Stimulated activated CD8-positive, alpha-beta memory T cell treated with anti-CD3 and anti-CD28 coated beads, Interleukin-4, amount 100 ng/mL, for 1 hour (primary cell): ENCODE results near the gene OR52N1.

Experiments used
- DNase-seq, 2 donors: peaks; one replicate each; pipeline ENCODE4 v3.0.0-alpha.2; 2020; ENCODE audit warnings: low read depth in 2 of 2, low spot score in 1 of 2

The OR52N1 gene

GRCh38 chr11:5791165-5791564 lies at the start of gene OR52N1:
TSS of gene OR52N1 (minus strand) at chr11:5791265. CDS start at chr11:5788816, 2,449 bp downstream.
- no peak for DNase-seq

DNA sequence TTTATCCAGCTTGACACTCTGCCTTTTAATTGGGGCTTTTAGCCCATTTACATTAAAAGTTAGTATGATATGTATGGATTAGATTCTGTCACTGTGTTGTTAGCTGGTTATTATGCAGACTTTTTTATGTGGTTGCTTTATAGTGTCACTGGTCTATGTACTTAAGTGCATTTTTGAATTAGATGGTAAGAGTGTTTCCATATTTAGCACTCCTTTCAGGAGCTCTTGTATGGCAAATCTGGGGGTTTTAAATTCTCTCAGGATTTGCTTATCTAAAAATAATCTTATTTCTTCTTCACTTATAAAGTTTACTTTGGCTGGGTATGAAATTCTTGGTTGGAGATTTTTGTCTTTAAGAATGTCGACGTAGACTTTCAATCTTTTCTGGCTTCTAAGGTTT lies 46.6 kb upstream of the OR52N1 start:
- DNase-seq: no peak

DNA sequence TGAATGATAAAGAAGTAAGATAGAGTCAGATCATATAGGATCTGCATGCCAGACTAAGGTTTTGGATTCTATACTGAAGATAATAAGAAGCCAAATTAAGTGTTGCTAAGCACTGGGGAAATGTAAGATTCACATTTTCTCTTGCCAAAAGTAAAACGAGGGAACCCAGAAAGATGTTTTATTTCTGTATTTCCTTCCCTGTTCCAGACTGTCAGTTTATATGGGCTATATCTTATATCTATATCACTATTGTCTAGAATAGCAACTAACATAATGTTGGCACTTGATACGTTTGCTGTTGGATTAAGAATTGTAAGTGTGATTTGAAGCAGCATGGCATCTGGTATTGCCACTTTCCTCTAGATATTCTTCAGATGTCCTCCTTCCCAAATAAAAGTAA lies 42.4 kb upstream of the OR52N1 start:
- DNase-seq: no peak

DNA sequence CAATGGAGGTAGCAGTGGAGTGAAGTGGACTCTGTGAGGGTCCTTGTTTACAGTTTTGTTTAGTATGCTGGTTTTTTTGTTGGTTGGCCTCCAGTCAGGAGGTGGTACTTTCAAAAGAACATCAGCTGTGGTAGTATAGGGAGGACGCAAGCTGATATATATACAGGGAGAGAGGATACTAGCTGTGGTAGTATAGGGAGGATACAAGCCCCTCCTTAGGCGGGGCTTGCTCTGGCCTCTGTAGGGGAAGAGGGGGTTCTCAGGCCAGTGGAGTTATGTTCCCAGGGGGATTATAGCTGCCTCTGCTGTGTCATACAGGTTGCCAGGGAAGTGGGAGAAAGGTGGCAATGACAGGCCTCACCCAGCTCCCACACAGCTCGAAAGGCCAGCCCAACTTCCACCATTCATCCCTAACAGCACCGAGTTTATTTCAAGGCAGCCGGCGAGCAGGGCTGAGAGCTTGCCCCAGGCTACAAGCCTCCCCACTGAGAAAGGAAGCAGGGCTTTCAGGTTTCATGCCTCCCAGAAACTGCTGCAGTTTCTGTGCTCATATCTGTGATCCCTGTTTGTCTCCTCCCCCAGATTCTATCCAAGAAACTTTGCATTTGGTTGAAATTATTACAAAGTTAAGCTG lies 40.2 kb upstream of the OR52N1 start:
- no peak for DNase-seq

DNA sequence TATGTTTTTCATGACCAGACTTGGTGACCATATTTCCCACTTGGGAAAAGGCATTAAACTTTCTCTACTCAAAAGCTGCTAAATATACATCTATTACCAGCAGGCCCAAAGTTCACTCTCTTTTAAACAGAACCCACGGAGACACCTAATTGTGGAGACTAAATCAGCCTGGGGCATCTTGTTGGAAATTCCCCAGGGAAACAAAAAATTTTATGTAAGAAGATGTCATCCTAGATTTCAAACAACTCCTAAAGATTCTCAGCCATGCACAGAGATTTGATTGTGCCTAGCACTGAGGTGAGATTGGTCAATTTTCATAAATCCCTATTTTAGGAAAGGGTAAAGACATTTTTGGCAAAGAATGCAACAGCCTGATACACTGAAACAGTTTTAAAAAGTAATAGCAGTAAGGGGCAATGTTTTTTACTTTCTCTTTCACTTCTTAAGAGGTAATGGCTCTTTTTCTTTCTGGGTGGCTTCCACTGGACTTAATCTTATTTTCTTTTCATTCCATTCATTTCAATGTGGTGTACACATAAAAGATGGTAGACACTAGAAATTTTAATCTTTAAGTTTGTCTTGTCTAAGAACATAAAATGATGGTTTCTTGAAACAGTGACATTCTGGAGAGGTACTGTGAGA lies 27.3 kb upstream of the OR52N1 start:
- DNase-seq: no peak

DNA sequence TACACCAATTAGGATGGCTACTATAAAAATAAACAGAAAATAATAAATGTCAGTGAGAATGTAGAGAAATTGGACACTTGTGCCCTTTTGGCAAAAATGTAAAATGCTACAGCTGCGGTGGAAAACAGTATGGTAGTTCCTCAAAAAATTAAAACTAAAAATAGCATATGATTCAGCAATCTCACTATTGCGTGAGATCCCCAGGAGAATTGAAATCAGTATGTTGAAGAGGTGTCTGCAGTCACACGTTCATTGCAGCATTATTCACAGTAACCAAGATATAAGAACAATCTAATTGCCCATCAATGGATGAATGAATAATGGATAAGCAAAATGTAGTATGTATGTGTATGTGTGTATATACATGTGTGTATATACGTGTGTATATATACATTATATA lies 24.5 kb upstream of the OR52N1 start:
- DNase-seq: no peak

- DNase-seq: no peak
Measured at GRCh38 chr11:5809905-5810795, 19.1 kb upstream of the OR52N1 start.

DNA sequence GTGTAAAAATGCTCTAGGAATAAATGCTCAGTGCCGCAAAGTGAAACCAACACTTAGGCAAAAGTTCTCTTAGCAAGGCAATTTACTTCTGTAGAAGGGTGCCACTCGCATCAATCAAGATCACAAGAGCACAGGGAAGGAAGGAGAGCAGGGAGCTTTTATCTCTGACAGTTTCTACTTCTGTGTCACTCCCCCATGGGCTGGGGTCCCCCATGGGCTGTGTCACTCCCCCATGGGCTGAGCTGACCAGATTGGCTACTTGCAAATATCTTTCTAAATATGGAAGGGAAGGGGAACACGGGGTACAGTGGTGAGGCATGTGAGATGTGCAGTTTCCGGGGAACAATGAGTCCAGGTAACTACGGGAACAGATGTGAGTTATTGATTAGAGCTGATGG lies 18.1 kb upstream of the OR52N1 start:
- no peak for DNase-seq

GRCh38 chr11:5808500-5809121 lies 17.5 kb upstream of the OR52N1 start, which contains the start of gene OR52N2:
TSS of gene OR52N2 (plus strand) at chr11:5808924. CDS start at chr11:5820336, 11,412 bp downstream.
- peak; percentile 28 to 41 for DNase-seq

DNA sequence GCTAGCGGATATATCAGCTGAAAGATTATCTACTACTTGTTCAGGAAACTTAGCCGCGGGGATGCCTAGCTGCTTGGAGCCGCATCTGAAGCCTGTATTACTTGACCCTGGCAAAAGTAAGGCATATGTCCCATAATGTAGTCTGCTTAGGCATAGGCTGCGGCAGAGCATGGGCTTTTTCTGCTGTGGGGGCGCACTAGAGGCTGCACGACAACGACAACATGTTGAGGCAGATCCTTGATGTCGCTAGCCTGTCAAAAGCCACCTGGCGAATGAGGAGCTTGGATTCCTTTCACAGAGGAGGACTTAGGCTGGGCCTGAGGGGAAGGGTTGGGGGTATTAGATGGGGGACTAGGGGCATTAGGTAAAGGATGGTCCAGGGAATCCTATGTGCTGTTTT lies 16.5 kb upstream of the OR52N1 start:
- DNase-seq: no peak

DNA sequence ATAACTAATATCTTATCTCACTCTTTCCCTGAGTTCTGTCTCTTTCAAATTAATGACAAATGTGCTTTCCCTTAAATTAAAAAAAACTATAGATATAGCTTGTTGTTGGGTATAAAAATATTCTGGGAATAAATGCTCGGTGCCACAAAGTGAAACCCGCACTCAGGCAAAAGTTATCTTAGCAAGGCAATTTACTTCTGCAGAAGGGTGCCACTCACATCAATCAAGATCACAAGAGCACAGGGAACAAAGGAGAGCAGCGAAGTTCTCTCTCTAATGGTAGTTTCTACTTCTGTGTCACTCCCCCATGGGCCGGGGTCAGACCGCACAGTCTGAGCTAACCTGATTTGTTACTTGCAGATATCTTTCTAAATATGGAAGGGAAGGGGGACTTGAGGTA lies 12.9 kb upstream of the OR52N1 start:
- DNase-seq: no peak

- DNase-seq: no peak
Measured at GRCh38 chr11:5796541-5796940, 5.5 kb upstream of the OR52N1 start.

- DNase-seq: no peak
Measured at GRCh38 chr11:5783255-5783654, 7.8 kb downstream of the OR52N1 start, which contains the start of gene OR52N5. TSS of gene OR52N5 (minus strand) at chr11:5783355. CDS start at chr11:5778634, 4,721 bp downstream.

GRCh38 chr11:5767056-5767455 lies 24.0 kb downstream of the OR52N1 start:
- DNase-seq: no peak

DNA sequence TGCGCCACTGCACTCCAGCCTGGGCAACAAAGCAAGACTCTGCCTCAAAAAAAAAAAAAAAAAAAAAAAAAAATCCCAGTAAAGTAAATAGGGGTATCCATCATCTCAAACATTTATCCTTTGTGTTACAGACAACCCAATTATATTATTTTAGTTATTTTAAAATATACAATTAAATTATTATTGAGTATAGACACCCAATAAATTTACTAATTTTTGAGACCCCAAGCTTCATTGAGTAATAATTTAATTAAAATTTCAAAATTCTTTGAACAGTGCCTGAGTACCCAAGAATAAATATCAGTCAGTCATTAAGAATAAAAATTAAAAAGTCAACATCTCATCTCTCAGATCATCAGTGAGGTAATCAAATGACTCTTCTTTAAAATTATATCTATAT lies 37.1 kb downstream of the OR52N1 start, which contains the start of gene OR52N4:
Gene OR52N4 (plus strand): TSS at position 301 of the 400 bp plus-strand sequence. CDS start 498 bp downstream, outside the sequence.
- no peak for DNase-seq

DNA sequence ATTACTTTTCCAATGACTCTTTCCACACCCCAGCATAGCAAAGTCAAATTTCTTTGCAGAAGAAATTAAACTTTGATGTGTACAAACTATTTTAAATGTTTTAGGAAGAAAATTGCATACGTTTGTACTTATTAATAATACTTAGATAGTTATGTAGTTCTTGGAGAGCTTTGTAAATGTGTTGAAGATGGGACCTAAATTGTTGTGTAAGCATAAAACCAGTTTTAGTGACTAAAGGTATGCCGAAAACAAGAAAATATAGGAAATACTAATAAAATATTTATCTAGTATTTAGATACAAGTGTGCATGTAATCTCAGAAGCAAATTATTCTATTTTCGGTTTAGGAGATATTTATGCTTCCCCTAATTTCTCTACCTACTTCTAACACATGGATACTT lies 41.2 kb downstream of the OR52N1 start:
- DNase-seq: no peak

DNA sequence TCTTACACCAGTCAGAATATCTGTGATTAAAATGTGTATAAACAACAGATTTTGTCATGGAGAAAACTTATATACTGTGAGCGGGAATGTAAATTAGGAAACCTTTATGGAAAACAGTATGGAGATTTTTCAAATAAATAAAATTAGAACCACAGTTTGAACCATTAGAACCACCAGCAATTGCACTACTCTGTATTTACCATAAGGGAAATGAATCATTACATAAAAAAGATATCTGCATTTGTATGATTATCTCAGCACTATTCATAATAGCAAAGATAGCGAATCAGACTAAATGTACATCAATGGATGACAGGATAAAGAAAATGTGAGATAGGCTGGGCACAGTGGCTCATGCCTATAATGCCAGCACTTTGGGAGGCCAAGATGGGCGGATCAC lies 44.5 kb downstream of the OR52N1 start:
- no peak for DNase-seq

DNA sequence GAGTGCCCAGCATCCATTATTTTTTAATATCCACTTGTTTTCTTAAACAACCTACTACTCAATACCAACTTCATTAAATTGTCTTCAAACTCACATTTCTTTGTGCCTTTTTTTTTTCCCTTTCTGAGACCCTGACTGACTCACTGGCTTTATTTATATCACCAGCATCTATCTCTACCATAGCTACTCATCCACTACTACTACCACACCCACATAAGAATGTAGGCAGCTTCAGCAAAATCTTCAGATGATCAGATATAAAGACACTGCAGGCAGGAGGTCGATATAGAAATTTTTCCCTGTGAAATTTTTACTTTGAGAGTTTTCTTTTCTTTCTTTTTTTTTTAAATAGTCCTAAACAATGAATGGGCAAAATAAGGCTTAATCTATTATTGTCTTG lies 52.6 kb downstream of the OR52N1 start:
- no peak for DNase-seq

- no peak for DNase-seq
Measured at GRCh38 chr11:5737670-5738392, 53.2 kb downstream of the OR52N1 start.

DNA sequence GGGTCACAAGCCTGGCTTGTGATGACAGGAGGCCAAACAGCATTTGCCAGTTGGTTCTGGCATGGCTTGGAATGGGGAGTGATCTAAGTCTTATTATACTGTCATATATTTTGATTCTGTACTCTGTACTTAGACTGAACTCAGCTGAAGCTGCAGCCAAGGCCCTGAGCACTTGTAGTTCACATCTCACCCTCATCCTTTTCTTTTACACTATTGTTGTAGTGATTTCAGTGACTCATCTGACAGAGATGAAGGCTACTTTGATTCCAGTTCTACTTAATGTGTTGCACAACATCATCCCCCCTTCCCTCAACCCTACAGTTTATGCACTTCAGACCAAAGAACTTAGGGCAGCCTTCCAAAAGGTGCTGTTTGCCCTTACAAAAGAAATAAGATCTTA lies 54.0 kb downstream of the OR52N1 start:
- DNase-seq: no peak
